Testis (tissue), 3 donors: ENCODE measurements around the gene SEC61A1. TPM values are rescaled to one million over a fixed set of nuclear protein-coding genes. Genes with fewer than 3 reads are reported as not detected.

Experiments
- DNase-seq: peaks from one replicate; pipeline ENCODE4 v3.0.0-alpha.2; 2019
- H3K27ac ChIP-seq, 2 donors: fragments of 200-600 bp; sonication (generic); one replicate each; pipeline ENCODE4 v1.5.1; 2019
- H3K27me3 ChIP-seq: fragments of 200-600 bp; sonication (generic); one replicate; pipeline ENCODE4 v1.5.1; 2019
- H3K36me3 ChIP-seq: fragments of 200-600 bp; sonication (generic); one replicate; pipeline ENCODE4 v1.5.1; 2017; ENCODE audit warnings: low read depth; ENCODE audit errors: missing control alignments
- H3K4me1 ChIP-seq: fragments of 200-600 bp; sonication (generic); one replicate; pipeline ENCODE4 v1.5.1; 2019
- H3K4me3 ChIP-seq, 2 donors: fragments of 200-600 bp; sonication (generic); one replicate each; pipeline ENCODE4 v1.5.1; 2017 to 2019
- H3K9me3 ChIP-seq: fragments of 200-600 bp; sonication (generic); one replicate; pipeline ENCODE4 v1.5.1; 2017
- POLR2A ChIP-seq: fragments of 450-650 bp; IDR thresholded peaks from one replicate; pipeline ENCODE4 v1.6.1; 2017; ENCODE audit warnings: antibody characterized with exemption, mild to moderate bottlenecking, moderate library complexity
- WGBS, 2 donors: methylation state at CpG; one replicate each; pipeline ENCODE4 v1.1.5; 2018; 5-methylcytosine and 5-hydroxymethylcytosine counted together
- intact Hi-C: fragments of 100-400 bp; cut with DNase I; formaldehyde crosslinking; loops from one replicate; pipeline ENCODE4 v1.15.1; 2023; ENCODE audit warnings: low total_unique reads
- polyA plus RNA-seq: library from polyadenylated mRNA; stranded (reverse); fragments of 350-450 nt; fragmentation: Illumina TruSeq; extraction: RNeasy Lipid Tissue Mini Kit (QIAGEN cat#74804); gene quantifications from one replicate; pipeline ENCODE4 v1.2.3, GENCODE V29; 2014; ENCODE audit warnings: low read depth, low replicate concordance; ENCODE audit not compliant: insufficient read depth
- total RNA-seq, 2 donors: library from RNA; depleted of rRNA; stranded (reverse); fragments of >200 nt; gene quantifications; one replicate each; pipeline ENCODE4 v1.2.3, GENCODE V29; 2016
- TF ChIP-seq, protein P1 (sequence below), 3 experiments: fragments of 450-650 bp in 2 of 3; fragments of 200-600 bp in 1 of 3; sonication (generic) in 1 of 3; IDR thresholded peaks; one replicate each; pipeline ENCODE4 v1.5.1; 2016 to 2019; ENCODE audit warnings: antibody characterized with exemption in 3 of 3, mild to moderate bottlenecking in 2 of 3, moderate library complexity in 1 of 3

SEC61A1 gene
- total and polyA plus RNA-seq, 3 donors from 2014 or later = 119 to 137 (median 129) TPM

DNA sequence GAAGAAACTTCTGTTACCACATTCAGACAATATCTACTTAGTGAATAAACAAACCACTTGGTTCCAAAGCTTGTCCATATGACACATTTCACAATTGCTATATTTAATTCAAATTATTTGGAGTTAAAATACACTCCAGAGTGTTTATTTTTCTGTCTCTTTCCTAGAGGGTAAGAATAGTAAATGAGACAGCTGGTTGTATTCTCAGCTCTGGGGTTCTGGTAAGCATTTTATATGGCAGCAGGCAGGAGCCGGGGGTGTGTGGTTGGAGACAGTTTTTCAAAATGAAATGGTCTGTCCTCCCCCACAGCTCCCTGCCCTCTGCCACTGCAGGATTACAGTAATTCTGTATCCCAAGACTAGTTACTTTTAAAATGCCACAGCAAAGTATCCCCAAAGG, 10.9 kb upstream of the SEC61A1 start:
- 47 to 57% methylated on average over 1 of the region's 1 CpG for WGBS, 2 donors
- TF ChIP-seq, protein P1, sequence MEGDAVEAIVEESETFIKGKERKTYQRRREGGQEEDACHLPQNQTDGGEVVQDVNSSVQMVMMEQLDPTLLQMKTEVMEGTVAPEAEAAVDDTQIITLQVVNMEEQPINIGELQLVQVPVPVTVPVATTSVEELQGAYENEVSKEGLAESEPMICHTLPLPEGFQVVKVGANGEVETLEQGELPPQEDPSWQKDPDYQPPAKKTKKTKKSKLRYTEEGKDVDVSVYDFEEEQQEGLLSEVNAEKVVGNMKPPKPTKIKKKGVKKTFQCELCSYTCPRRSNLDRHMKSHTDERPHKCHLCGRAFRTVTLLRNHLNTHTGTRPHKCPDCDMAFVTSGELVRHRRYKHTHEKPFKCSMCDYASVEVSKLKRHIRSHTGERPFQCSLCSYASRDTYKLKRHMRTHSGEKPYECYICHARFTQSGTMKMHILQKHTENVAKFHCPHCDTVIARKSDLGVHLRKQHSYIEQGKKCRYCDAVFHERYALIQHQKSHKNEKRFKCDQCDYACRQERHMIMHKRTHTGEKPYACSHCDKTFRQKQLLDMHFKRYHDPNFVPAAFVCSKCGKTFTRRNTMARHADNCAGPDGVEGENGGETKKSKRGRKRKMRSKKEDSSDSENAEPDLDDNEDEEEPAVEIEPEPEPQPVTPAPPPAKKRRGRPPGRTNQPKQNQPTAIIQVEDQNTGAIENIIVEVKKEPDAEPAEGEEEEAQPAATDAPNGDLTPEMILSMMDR (IDR thresholded peaks at IDR 0.05) = no peak
- no peak for TF ChIP-seq POLR2A
- DNase-seq = no peak
- Histone ChIP-seq H3K4me1 (no peaks in the 10 kb centered on the region), H3K9me3 (no peaks in the 10 kb centered on the region), H3K36me3 (no peaks in the 10 kb centered on the region), H3K27me3 (no peaks in the 10 kb centered on the region), H3K27ac (no peak overlapping the region), H3K4me3 (no peak overlapping the region)
- intact Hi-C loops = no loop called here

DNA sequence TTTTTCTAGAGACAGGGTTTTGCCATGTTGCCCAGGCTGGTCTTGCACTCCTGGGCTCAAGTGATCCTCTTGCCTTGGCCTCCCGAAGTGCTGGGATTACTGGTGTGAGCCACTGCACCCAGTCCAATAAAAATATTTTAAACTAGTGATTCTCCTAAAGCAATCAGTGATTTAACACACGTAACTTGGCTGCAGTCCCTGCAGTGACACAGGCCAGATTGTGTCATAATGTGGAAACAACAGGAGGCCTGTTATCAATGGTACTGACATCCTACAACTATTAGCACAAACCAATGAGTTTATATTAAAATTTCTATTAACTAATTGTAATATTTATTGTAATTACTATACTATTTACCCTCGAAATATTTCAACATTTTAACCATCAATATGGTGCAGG, 1.6 kb upstream of the SEC61A1 start:
- DNase-seq = no peak
- intact Hi-C loops = no loop called here
- Histone ChIP-seq H3K36me3 (no peaks in the 10 kb centered on the region), H3K27ac (no peak overlapping the region), H3K9me3 (no peaks in the 10 kb centered on the region), H3K4me1 (peaks cover 28% of the 10 kb centered on the region), H3K4me3 (no peak overlapping the region), H3K27me3 (no peaks in the 10 kb centered on the region)
- TF ChIP-seq, protein P1 (IDR thresholded peaks at IDR 0.05) = no peak
- no peak for TF ChIP-seq POLR2A
- WGBS, 2 donors = 65 to 66% methylated on average over 3 of the region's 3 CpGs

DNA sequence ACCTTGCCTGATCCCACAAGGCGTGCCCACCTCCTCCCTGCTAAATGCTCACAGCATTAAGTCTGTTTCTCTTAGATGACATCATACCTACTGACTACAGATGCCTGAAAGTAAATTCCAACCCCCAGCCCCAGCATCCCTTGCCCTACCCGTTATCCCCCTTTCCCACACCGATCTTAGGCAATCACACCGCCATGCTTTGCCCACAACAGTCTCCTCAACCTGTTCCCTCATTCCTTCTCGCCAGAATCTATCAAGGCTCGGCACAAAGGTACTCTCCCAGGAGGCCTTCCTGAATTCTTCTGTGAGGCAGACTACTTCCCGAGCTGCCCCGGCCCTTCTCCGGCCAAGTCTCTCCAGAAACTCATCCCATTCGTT, 789 bp upstream of the SEC61A1 start:
- TF ChIP-seq POLR2A = no peak
- TF ChIP-seq, protein P1 (IDR thresholded peaks at IDR 0.05) = no peak
- H3K4me1 ChIP-seq = peaks cover 28% of the 10 kb centered on the region
- peak overlapping the region; percentile 93 to 95 for H3K4me3 ChIP-seq
- H3K9me3 ChIP-seq = no peaks in the 10 kb centered on the region
- 6 to 10% methylated on average over 10 of the region's 10 CpGs for WGBS, 2 donors
- H3K27me3 ChIP-seq = no peaks in the 10 kb centered on the region
- intact Hi-C loops = no loop called here
- H3K27ac ChIP-seq = peak overlapping the region; percentile 55 to 83
- no peaks in the 10 kb centered on the region for H3K36me3 ChIP-seq
- DNase-seq = no peak

DNA sequence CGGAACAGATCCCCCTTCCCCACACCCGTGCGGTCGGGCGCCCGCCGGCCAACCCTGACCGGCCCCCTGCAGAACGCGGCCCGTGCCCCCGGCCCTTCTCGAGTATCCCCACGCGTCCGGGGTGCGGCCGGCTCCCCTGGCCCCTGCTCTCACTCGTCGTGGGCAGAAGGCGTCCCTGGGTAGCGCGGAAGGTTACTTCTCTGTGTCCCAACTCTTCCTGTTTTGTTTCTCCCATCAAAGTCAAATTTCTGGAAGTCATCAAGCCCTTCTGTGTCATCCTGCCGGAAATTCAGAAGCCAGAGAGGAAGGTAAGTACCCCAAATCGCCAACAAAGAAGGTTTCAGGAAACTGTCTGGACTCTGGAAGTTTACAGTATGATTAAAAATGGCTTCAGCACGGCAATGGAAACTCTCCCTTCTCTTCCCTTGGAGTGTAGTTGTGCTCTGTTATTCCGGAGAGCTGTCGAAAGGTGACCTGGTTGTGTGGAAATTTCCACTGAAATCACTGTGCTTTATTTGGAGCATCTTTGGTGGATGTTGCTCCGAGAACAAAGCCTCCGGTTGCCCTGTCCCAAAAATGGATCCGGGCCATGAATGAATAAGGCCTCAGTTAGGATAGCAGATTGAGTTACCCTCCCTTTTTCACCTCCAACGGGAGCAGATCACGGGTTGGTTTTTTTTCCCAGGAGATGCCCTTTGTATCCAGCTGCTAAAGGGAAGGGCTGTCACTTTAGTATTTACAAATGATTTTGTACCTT, 536 bp downstream of the SEC61A1 start:
- Histone ChIP-seq H3K4me3 (peak overlapping the region; percentile 93 to 95), H3K4me1 (peaks cover 28% of the 10 kb centered on the region), H3K27ac (peak overlapping the region; percentile 86), H3K36me3 (no peaks in the 10 kb centered on the region), H3K27me3 (no peaks in the 10 kb centered on the region), H3K9me3 (no peaks in the 10 kb centered on the region)
- TF ChIP-seq, protein P1 (IDR thresholded peaks at IDR 0.05) = no peak
- TF ChIP-seq POLR2A = no peak
- WGBS, 2 donors = 0% methylated on average over 28 to 33 of the region's 33 CpGs
- intact Hi-C loops = no loop called here
- DNase-seq = no peak

DNA sequence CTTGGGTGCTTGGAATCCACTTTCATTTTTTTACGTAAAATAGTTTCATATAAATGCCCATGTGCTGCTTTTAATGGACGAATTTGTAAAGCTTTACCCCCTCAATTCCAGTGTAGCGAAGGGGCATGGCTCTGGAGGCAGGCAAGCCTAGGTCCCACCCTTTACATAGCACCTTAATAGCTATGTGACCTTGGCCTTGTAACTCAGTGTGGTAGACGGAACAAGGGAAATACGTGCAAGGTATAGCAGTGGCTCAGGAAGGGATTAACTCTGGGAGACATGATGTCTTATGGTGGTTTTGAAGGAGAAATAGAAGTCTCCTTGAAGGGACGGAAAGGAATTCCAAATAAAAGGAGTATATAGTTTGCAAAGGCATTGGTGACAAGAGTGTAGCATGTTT, 1.4 kb downstream of the SEC61A1 start:
- Histone ChIP-seq H3K9me3 (no peaks in the 10 kb centered on the region), H3K4me3 (peak overlapping the region in 1 of 2 donors; percentile 95), H3K36me3 (no peaks in the 10 kb centered on the region), H3K4me1 (peaks cover 28% of the 10 kb centered on the region), H3K27ac (no peak overlapping the region), H3K27me3 (no peaks in the 10 kb centered on the region)
- 52% methylated on average over 6 of the region's 6 CpGs for WGBS, 2 donors
- DNase-seq = no peak
- intact Hi-C loops = no loop called here
- no peak for TF ChIP-seq POLR2A
- TF ChIP-seq, protein P1 (IDR thresholded peaks at IDR 0.05) = no peak
